HAP-1 (cell line): ENCODE data around the gene CHCHD6.

Source experiments
- DNase-seq, 2 experiments: peaks; one replicate each; pipeline ENCODE4 v3.0.0-alpha.2; 2016 to 2020; ENCODE audit warnings: low spot score in 2 of 2
- H3K27me3 ChIP-seq: fragments of 250-450 bp; sonication (Bioruptor Pico); 2 replicates; pipeline ENCODE4 v1.5.1; 2020; ENCODE audit warnings: low read depth, mild to moderate bottlenecking, moderate library complexity
- H3K36me3 ChIP-seq: fragments of 250-450 bp; sonication (Bioruptor Pico); replicated peaks from 2 replicates; pipeline ENCODE4 v1.5.1; 2020; ENCODE audit warnings: mild to moderate bottlenecking
- H3K4me1 ChIP-seq: fragments of 250-450 bp; sonication (Bioruptor Pico); 2 replicates; pipeline ENCODE4 v1.5.1; 2020; ENCODE audit warnings: mild to moderate bottlenecking
- H3K4me3 ChIP-seq: fragments of 250-450 bp; sonication (Bioruptor Pico); 2 replicates; pipeline ENCODE4 v1.5.1; 2020; ENCODE audit warnings: mild to moderate bottlenecking, moderate library complexity
- H3K9me3 ChIP-seq: fragments of 250-450 bp; sonication (Bioruptor Pico); 2 replicates; pipeline ENCODE4 v1.5.1; 2020; ENCODE audit warnings: mild to moderate bottlenecking, moderate library complexity
- in situ Hi-C: fragments of 300-500 bp; cut with MboI; formaldehyde crosslinking; loops from 3 replicates; pipeline ENCODE4 v1.14.3; 2020; ENCODE audit warnings: low sequenced_read_pairs, inconsistent platforms, mixed read lengths

The CHCHD6 gene

GRCh38 chr3:126665221-126665936, 38.7 kb upstream of the CHCHD6 start:
- no peaks in the 10 kb centered on the region for H3K27me3 ChIP-seq
- no peak for DNase-seq
- H3K36me3 ChIP-seq: no peaks in the 10 kb centered on the region
- no peak overlapping the region for H3K4me3 ChIP-seq
- H3K9me3 ChIP-seq: peaks cover 7% of the 10 kb centered on the region; the same call in 1 of the 2 replicates
- H3K4me1 ChIP-seq: no peaks in the 10 kb centered on the region
- in situ Hi-C loops: no loop called here

- no peaks in the 10 kb centered on the region for H3K4me1 ChIP-seq
- in situ Hi-C loops: no loop called here
- H3K4me3 ChIP-seq: no peak overlapping the region
- H3K27me3 ChIP-seq: no peaks in the 10 kb centered on the region
- H3K9me3 ChIP-seq: peaks cover 4% of the 10 kb centered on the region; the same call in 1 of the 2 replicates
- no peak for DNase-seq
- H3K36me3 ChIP-seq: no peaks in the 10 kb centered on the region
These were observed 37.9 kb upstream of the CHCHD6 start for GRCh38 chr3:126665959-126666657.

- in situ Hi-C loops: no loop called here
- no peaks in the 10 kb centered on the region for H3K27me3 ChIP-seq
- no peaks in the 10 kb centered on the region for H3K9me3 ChIP-seq
- DNase-seq: no peak
- no peaks in the 10 kb centered on the region for H3K4me1 ChIP-seq
- no peaks in the 10 kb centered on the region for H3K36me3 ChIP-seq
- H3K4me3 ChIP-seq: no peak overlapping the region
These were observed 37.1 kb upstream of the CHCHD6 start for GRCh38 chr3:126666658-126667528.

GRCh38 chr3:126667631-126668449, 36.2 kb upstream of the CHCHD6 start:
- H3K36me3 ChIP-seq: no peaks in the 10 kb centered on the region
- in situ Hi-C loops: no loop called here
- no peak overlapping the region for H3K4me3 ChIP-seq
- no peaks in the 10 kb centered on the region for H3K9me3 ChIP-seq
- H3K27me3 ChIP-seq: no peaks in the 10 kb centered on the region
- DNase-seq: no peak
- no peaks in the 10 kb centered on the region for H3K4me1 ChIP-seq

GRCh38 chr3:126668450-126669401, 35.3 kb upstream of the CHCHD6 start:
- in situ Hi-C loops: no loop called here
- no peak for DNase-seq
- no peaks in the 10 kb centered on the region for H3K4me1 ChIP-seq
- no peaks in the 10 kb centered on the region for H3K9me3 ChIP-seq
- no peaks in the 10 kb centered on the region for H3K27me3 ChIP-seq
- H3K4me3 ChIP-seq: no peak overlapping the region
- H3K36me3 ChIP-seq: no peaks in the 10 kb centered on the region

GRCh38 chr3:126671521-126671920, 32.5 kb upstream of the CHCHD6 start:
- no peaks in the 10 kb centered on the region for H3K27me3 ChIP-seq
- H3K36me3 ChIP-seq: no peaks in the 10 kb centered on the region
- H3K4me1 ChIP-seq: no peaks in the 10 kb centered on the region
- no peaks in the 10 kb centered on the region for H3K9me3 ChIP-seq
- in situ Hi-C loops: loop anchor here (10.0 kb wide), 1 partner anchor 873 kb away; no protein-coding TSS in a partner anchor
- no peak overlapping the region for H3K4me3 ChIP-seq
- no peak for DNase-seq

- no peaks in the 10 kb centered on the region for H3K9me3 ChIP-seq
- H3K4me1 ChIP-seq: no peaks in the 10 kb centered on the region
- no peak for DNase-seq
- no peaks in the 10 kb centered on the region for H3K36me3 ChIP-seq
- H3K27me3 ChIP-seq: no peaks in the 10 kb centered on the region; the same call in 1 of the 2 replicates
- H3K4me3 ChIP-seq: no peak overlapping the region
- in situ Hi-C loops: loop anchor here (10.0 kb wide), 1 partner anchor 872 kb away; no protein-coding TSS in a partner anchor
These were observed 31.7 kb upstream of the CHCHD6 start for GRCh38 chr3:126672340-126672739.

GRCh38 chr3:126672741-126673140, 31.3 kb upstream of the CHCHD6 start:
- DNase-seq: no peak
- in situ Hi-C loops: loop anchor here (10.0 kb wide), 1 partner anchor 872 kb away; no protein-coding TSS in a partner anchor
- Histone ChIP-seq H3K4me1 (no peaks in the 10 kb centered on the region), H3K4me3 (no peak overlapping the region), H3K27me3 (no peaks in the 10 kb centered on the region; the same call in 1 of the 2 replicates), H3K9me3 (no peaks in the 10 kb centered on the region), H3K36me3 (no peaks in the 10 kb centered on the region)

- Histone ChIP-seq H3K4me3 (no peak overlapping the region), H3K36me3 (no peaks in the 10 kb centered on the region), H3K27me3 (no peaks in the 10 kb centered on the region; the same call in none of the 2 replicates), H3K9me3 (no peaks in the 10 kb centered on the region), H3K4me1 (no peaks in the 10 kb centered on the region)
- DNase-seq: no peak
- in situ Hi-C loops: loop anchor here (10.0 to 25.0 kb wide), 2 partner anchors 785 to 868 kb away; no protein-coding TSS in a partner anchor
These were observed 26.9 kb upstream of the CHCHD6 start for GRCh38 chr3:126676919-126677705.

GRCh38 chr3:126677862-126678503, 26.1 kb upstream of the CHCHD6 start:
- DNase-seq: no peak
- Histone ChIP-seq H3K9me3 (no peaks in the 10 kb centered on the region), H3K4me3 (no peak overlapping the region), H3K4me1 (no peaks in the 10 kb centered on the region), H3K36me3 (no peaks in the 10 kb centered on the region), H3K27me3 (no peaks in the 10 kb centered on the region; the same call in none of the 2 replicates)
- in situ Hi-C loops: loop anchor here (10.0 to 25.0 kb wide), 2 partner anchors 784 to 867 kb away; no protein-coding TSS in a partner anchor

GRCh38 chr3:126678693-126679317, 25.2 kb upstream of the CHCHD6 start:
- Histone ChIP-seq H3K4me1 (no peaks in the 10 kb centered on the region), H3K9me3 (no peaks in the 10 kb centered on the region), H3K27me3 (no peaks in the 10 kb centered on the region; the same call in none of the 2 replicates), H3K4me3 (no peak overlapping the region), H3K36me3 (no peaks in the 10 kb centered on the region)
- DNase-seq: no peak
- in situ Hi-C loops: loop anchor here (10.0 to 25.0 kb wide), 2 partner anchors 783 to 866 kb away; no protein-coding TSS in a partner anchor
